Mucosa of descending colon (tissue), 3 donors: ENCODE measurements around the gene RASAL3. TPM values are rescaled to one million over a fixed set of nuclear protein-coding genes. Genes with fewer than 3 reads are reported as not detected.

ENCODE experiments used
- ATAC-seq: fragments of 200-7000 bp; cut with Tn5 transposase; one replicate; pipeline ENCODE4 v1.9.1; 2020; ENCODE audit warnings: mild to moderate bottlenecking, moderate library complexity
- DNase-seq, 3 donors: peaks; one replicate each; pipeline ENCODE4 v3.0.0-alpha.2; 2020
- H3K36me3 ChIP-seq: fragments of 200-600 bp; one replicate; pipeline ENCODE4 v1.8.0; 2021; ENCODE audit warnings: low read depth, mild to moderate bottlenecking
- H3K4me1 ChIP-seq: fragments of 200-600 bp; one replicate; pipeline ENCODE4 v1.8.0; 2021; ENCODE audit warnings: low read depth, mild to moderate bottlenecking
- H3K4me3 ChIP-seq: fragments of 200-600 bp; one replicate; pipeline ENCODE4 v1.8.0; 2021; ENCODE audit warnings: mild to moderate bottlenecking
- H3K9me3 ChIP-seq: fragments of 200-600 bp; one replicate; pipeline ENCODE4 v1.8.0; 2021; ENCODE audit warnings: mild to moderate bottlenecking
- intact Hi-C, 2 donors: fragments of 100-400 bp; cut with DNase I in 1 of 2; cut with micrococcal nuclease in 1 of 2; formaldehyde crosslinking; loops; one replicate each; pipeline versions ENCODE4 v1.11.0 to v1.11.1; 2022; cut with DNase I, micrococcal nuclease
- total RNA-seq, 3 donors: library from RNA; stranded (reverse); fragmentation: NEBNext Ultra II Directional in 2 of 3; extraction: Animal tissue kit (Norgen Biotek cat#: 25700) in 2 of 3; gene quantifications; one replicate each; pipeline versions ENCODE4 v1.2.1 to v1.2.4, GENCODE V29; 2021 to 2023
- TF ChIP-seq, protein P1 (sequence below): fragments of 200-600 bp; IDR thresholded peaks from one replicate; pipeline ENCODE4 v1.8.0; 2022; ENCODE audit warnings: antibody characterized with exemption, mild to moderate bottlenecking
- donor health status: DM: no; HTN: no; CAD: no; lungs with moderate emphysema.
- donor health status: DM: no; HTN: no; CAD: no.
- donor health status: DM: no; HTN: yes; CAD: no.

RASAL3 gene
- total RNA-seq, 3 donors from 2014 or later: 4.0 to 5.2 (median 5.1) TPM

DNA sequence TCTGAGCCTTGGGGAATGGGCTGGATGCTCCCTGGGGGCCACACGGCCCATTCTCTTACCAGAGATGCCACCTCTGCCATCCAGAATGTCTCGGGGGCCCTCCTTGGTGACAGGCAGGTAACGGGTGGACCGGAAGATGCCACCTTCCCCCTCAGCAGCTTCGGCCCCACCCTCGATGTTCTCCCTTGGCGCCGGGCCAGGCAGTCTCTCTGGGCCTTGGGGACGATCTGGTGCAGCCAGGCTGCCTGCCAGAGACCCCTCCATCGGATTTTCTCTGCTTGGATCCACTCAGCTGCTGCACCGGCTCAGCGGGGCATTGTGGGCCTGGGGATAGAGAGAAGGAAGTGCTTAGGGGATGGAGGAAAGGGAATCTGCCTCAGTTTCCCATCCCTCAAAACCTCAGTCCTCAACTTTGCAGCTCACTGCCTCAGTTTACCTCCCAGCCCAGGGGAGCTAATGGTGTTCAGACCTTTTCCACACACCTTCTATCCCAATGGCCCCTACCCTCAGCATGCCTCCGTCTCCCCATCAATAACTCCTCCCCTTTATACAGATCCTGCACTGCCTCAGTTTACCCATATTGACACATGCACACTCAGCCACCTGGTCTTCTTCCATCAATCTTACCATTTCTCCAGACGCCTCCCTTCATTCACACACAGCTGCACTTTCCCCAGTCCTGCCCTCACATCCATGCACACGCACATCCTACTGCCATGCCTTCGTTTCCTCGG lies 16.1 kb downstream of the RASAL3 start:
- intact Hi-C loops: no loop called here
- TF ChIP-seq, protein P1, sequence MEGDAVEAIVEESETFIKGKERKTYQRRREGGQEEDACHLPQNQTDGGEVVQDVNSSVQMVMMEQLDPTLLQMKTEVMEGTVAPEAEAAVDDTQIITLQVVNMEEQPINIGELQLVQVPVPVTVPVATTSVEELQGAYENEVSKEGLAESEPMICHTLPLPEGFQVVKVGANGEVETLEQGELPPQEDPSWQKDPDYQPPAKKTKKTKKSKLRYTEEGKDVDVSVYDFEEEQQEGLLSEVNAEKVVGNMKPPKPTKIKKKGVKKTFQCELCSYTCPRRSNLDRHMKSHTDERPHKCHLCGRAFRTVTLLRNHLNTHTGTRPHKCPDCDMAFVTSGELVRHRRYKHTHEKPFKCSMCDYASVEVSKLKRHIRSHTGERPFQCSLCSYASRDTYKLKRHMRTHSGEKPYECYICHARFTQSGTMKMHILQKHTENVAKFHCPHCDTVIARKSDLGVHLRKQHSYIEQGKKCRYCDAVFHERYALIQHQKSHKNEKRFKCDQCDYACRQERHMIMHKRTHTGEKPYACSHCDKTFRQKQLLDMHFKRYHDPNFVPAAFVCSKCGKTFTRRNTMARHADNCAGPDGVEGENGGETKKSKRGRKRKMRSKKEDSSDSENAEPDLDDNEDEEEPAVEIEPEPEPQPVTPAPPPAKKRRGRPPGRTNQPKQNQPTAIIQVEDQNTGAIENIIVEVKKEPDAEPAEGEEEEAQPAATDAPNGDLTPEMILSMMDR: no peak
- ATAC-seq (no peak), DNase-seq (no peak)
- Histone ChIP-seq H3K4me1 (peaks cover 13% of the 10 kb centered on the region), H3K4me3 (no peak overlapping the region), H3K9me3 (no peaks in the 10 kb centered on the region), H3K36me3 (no peaks in the 10 kb centered on the region)

DNA sequence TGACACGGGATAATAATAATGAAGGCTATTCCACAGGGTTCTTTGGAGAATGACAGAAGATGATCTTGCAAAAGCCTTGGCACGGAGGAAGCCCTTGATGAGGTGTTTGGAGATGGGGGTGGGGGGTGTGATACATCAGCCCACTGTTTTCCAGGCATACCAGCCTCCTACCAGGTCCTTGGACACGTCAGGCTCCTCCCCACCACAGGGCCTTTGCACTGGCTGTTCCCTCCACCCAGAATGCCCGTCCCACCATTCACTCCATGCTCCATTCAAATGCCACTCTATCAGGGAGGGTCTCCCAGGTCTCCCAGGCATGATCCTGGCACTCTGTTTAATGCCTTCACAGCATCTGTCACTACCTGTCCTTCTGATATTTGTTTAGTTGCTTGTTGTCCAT lies 17.3 kb downstream of the RASAL3 start:
- TF ChIP-seq, protein P1: no peak
- no peaks in the 10 kb centered on the region for H3K36me3 ChIP-seq
- H3K4me3 ChIP-seq: no peak overlapping the region
- intact Hi-C loops: no loop called here
- peaks cover 7% of the 10 kb centered on the region for H3K4me1 ChIP-seq
- no peaks in the 10 kb centered on the region for H3K9me3 ChIP-seq
- no peak for DNase-seq
- no peak for ATAC-seq

DNA sequence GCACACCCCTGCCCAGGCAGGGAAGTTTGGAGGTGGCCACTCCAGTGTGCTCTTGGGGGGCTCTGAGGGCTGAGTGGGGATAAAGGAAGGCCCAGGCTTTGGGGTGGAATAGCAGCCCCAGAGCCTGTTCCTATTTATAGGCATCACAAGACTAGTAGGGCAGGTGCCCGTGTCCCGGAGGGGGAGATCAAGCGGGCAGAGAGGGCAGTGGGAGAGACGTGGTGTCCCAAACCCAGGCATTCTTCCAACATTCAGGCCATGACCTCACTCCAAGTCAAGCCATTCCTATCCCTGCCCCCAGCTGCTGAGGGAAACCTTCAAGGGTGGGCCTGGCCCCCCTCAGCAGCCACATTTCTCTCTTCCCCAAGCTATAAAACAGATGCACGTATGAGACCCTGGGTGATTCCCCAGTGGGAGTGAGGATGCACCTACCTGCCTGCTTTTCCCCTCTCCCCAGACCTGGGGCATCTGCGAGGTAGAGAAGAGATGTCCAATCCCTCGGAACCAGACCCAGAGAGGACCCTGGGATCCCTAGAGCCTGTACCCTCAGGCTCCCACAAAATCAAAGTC lies 18.5 kb downstream of the RASAL3 start:
- ATAC-seq (no peak), DNase-seq (no peak)
- TF ChIP-seq, protein P1: no peak
- peaks cover 5% of the 10 kb centered on the region for H3K4me1 ChIP-seq
- no peaks in the 10 kb centered on the region for H3K9me3 ChIP-seq
- H3K4me3 ChIP-seq: no peak overlapping the region
- no peaks in the 10 kb centered on the region for H3K36me3 ChIP-seq
- intact Hi-C loops: no loop called here

DNA sequence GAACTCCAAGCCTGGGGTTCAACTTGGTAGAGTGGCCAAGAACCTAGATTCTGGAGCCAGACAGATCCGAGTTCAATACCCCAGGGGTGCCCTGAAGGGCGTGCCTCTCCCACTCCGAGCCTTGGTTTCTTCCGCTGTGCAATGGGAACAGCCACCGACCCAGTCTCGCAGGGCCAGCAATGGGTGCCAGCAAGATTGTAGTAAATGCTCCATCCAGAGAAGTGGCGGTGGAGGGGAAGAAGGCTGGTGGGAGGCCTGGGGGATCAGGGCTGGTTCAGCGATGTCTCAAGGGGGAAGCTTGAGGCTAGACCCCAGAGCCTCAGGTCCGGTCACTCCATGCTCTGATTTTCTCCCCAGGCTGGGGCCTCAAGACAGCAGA lies 19.1 kb downstream of the RASAL3 start:
- no peaks in the 10 kb centered on the region for H3K36me3 ChIP-seq
- DNase-seq: no peak
- peaks cover 5% of the 10 kb centered on the region for H3K4me1 ChIP-seq
- H3K4me3 ChIP-seq: no peak overlapping the region
- no peak for ATAC-seq
- no peaks in the 10 kb centered on the region for H3K9me3 ChIP-seq
- intact Hi-C loops: no loop called here
- TF ChIP-seq, protein P1: no peak

DNA sequence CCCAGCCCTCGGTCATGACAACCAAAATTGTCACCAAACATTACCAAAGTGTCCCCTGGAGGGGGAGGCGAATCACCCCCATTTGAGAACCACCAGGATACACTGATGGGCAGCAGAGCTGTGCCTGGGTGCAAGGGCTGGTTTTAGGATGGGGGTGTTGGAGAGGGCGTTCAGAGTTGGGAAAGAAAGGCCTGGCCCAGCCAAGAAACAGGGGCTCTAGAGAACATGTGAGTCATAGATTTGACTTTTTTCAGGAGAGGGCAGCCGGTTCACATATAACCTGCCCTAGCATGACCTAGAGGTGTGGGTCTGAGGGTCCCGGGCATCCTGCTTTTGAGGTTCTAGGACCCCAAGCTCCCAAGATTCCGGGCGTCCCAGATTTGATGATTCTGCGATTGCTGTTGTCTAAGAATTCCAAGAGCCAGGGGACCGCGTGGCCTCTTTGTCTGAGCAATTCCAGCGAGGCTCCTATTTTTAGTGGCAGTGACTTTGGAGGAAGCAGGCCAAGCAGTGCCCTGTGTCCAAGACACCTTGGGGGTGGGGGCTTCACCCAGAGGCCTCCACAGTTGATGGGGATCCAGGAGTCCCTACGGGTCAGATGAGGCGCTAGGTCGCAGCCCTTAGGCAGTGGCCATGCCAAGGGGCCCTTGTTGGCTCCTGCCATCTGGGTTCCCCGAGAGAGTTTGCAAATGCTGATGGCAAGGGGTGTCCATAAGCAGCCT lies 19.7 kb downstream of the RASAL3 start:
- no peak overlapping the region for H3K4me3 ChIP-seq
- TF ChIP-seq, protein P1: no peak
- intact Hi-C loops: no loop called here
- no peaks in the 10 kb centered on the region for H3K36me3 ChIP-seq
- no peaks in the 10 kb centered on the region for H3K9me3 ChIP-seq
- DNase-seq (no peak), ATAC-seq (no peak)
- H3K4me1 ChIP-seq: peaks cover 5% of the 10 kb centered on the region
